ENCODE data around the gene NKRF. TPM values are rescaled to one million over a fixed set of nuclear protein-coding genes. Genes with fewer than 3 reads are reported as not detected.

Gene NKRF
- total and polyA plus RNA-seq, 9 of the 15 experiments (the other 6 are each of a cell fraction or from before 2014, with no cell fraction given): 8.9 to 31.9 (median 19.0) TPM

DNA sequence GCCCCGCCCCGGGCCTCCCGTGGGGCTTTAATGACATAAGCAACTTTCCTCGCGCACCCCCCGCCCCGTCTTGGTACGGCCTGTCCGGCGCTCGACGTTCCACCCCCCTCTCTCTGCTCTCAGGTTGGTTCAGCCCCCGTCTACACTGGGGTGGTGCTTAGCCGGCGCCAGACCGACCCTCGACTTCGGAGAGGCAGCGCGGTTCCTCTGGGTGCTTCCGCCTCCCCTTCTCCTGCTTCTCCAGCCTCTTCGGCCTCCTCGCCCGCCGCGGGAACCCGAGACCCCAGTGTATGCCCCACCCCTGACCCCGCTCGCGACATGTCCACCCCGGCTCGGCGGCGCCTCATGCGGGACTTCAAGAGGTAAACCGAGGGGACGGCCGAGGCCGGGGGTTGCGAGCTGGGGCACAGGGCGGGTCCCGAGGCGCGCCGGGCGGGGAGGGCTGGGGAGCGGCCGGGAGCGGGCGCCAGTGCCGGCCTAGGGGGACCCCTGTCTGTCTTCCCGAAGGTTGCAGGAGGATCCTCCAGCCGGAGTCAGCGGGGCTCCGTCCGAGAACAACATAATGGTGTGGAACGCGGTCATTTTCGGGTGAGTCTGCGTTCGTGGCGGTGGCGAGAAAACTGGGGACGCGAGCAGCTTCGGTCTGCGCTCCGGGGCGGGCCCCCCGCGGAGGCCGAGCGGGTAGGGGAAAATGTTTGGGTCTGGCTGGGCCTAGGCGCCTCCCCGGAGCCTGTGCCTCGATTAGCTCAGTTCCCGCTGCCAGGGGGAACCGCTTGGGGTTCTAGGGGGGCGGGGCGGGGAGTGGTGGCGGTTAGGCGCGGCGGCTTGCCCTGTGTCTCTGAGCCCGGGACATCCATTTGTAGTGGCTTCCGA, 31.6 kb downstream of the NKRF start, which contains the start of gene UBE2A (continued):
- TF ChIP-seq, protein P1, sequence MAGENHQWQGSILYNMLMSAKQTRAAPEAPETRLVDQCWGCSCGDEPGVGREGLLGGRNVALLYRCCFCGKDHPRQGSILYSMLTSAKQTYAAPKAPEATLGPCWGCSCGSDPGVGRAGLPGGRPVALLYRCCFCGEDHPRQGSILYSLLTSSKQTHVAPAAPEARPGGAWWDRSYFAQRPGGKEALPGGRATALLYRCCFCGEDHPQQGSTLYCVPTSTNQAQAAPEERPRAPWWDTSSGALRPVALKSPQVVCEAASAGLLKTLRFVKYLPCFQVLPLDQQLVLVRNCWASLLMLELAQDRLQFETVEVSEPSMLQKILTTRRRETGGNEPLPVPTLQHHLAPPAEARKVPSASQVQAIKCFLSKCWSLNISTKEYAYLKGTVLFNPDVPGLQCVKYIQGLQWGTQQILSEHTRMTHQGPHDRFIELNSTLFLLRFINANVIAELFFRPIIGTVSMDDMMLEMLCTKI (IDR thresholded peaks at IDR 0.05; ENCODE audit: partially characterized antibody): no peak
- TF ChIP-seq RBFOX2 (IDR thresholded peaks at IDR 0.05; ENCODE audit: low read depth, low read length) (peak; percentile 99), ZNF12 (CRISPR knock-in tag; IDR thresholded peaks at IDR 0.05) (no peak), SOX6 (IDR thresholded peaks at IDR 0.05) (peak; percentile 30; the same call in 1 of the 2 replicates), CREB1 (IDR thresholded peaks at IDR 0.05) (peak; percentile 64; the same call in 1 of the 2 replicates), CREB1 (CRISPR knock-in tag; IDR thresholded peaks at IDR 0.05) (peak; percentile 79; the same call in 1 of the 2 replicates), WHSC1 (IDR thresholded peaks at IDR 0.05; ENCODE audit: low read length) (no peak), SMARCA5 (IDR thresholded peaks at IDR 0.05) (no peak), NFYB (IDR thresholded peaks at IDR 0.05; ENCODE audit: extremely low read depth, insufficient read length) (no peak), FIP1L1 (IDR thresholded peaks at IDR 0.05; ENCODE audit: low read depth, low read length, poor library complexity, severe bottlenecking) (no peak), FOXA3 (CRISPR knock-in tag; conservative IDR thresholded peaks at IDR 0.05 in 1 of 2, IDR thresholded peaks at IDR 0.05 in 1 of 2) (no peak), NELFE (IDR thresholded peaks at IDR 0.05; ENCODE audit: insufficient read depth, insufficient read length) (no peak), KDM5B (IDR thresholded peaks at IDR 0.05; ENCODE audit: insufficient replicate concordance, low read depth, low read length) (peak; percentile 88), HDGF (IDR thresholded peaks at IDR 0.05) (no peak), HDAC2 (IDR thresholded peaks at IDR 0.05) (0 out of 2 replicates have a peak, but pooled peaks have one; percentile 7), ZBTB8A (IDR thresholded peaks at IDR 0.05; ENCODE audit: partially characterized antibody) (no peak), ARHGAP35 (IDR thresholded peaks at IDR 0.05; ENCODE audit: partially characterized antibody) (no peak), E4F1 (CRISPR knock-in tag; IDR thresholded peaks at IDR 0.05; ENCODE audit: borderline replicate concordance) (no peak), ELF1 (tag; IDR thresholded peaks at IDR 0.05) (peak; percentile 42; the same call in 1 of the 2 replicates)
- TF ChIP-seq, protein P2, sequence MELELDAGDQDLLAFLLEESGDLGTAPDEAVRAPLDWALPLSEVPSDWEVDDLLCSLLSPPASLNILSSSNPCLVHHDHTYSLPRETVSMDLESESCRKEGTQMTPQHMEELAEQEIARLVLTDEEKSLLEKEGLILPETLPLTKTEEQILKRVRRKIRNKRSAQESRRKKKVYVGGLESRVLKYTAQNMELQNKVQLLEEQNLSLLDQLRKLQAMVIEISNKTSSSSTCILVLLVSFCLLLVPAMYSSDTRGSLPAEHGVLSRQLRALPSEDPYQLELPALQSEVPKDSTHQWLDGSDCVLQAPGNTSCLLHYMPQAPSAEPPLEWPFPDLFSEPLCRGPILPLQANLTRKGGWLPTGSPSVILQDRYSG (tag; conservative IDR thresholded peaks at IDR 0.05; ENCODE audit: low read depth): no peak
- TF ChIP-seq, protein P3, sequence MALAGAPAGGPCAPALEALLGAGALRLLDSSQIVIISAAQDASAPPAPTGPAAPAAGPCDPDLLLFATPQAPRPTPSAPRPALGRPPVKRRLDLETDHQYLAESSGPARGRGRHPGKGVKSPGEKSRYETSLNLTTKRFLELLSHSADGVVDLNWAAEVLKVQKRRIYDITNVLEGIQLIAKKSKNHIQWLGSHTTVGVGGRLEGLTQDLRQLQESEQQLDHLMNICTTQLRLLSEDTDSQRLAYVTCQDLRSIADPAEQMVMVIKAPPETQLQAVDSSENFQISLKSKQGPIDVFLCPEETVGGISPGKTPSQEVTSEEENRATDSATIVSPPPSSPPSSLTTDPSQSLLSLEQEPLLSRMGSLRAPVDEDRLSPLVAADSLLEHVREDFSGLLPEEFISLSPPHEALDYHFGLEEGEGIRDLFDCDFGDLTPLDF (CRISPR knock-in tag; IDR thresholded peaks at IDR 0.05): peak; percentile 73; the same call in 1 of the 2 replicates
